Thyroid gland (tissue), 4 donors: ENCODE data around the gene RASD1.

Source experiments
- POLR2A ChIP-seq, 2 donors: fragments of 450-650 bp; IDR thresholded peaks; one replicate each; pipeline ENCODE4 v1.6.1; 2017; ENCODE audit warnings: antibody characterized with exemption in 2 of 2, mild to moderate bottlenecking in 2 of 2, moderate library complexity in 1 of 2
- TF ChIP-seq, protein P1 (sequence below), 6 experiments: fragments of 200-600 bp in 3 of 6; fragments of 450-650 bp in 3 of 6; sonication (generic) in 3 of 6; IDR thresholded peaks; one replicate each; pipeline ENCODE4 v1.5.1; 2016 to 2019; ENCODE audit warnings: antibody characterized with exemption in 6 of 6, mild to moderate bottlenecking in 2 of 6, inconsistent platforms in 1 of 6, moderate library complexity in 1 of 6

DNA sequence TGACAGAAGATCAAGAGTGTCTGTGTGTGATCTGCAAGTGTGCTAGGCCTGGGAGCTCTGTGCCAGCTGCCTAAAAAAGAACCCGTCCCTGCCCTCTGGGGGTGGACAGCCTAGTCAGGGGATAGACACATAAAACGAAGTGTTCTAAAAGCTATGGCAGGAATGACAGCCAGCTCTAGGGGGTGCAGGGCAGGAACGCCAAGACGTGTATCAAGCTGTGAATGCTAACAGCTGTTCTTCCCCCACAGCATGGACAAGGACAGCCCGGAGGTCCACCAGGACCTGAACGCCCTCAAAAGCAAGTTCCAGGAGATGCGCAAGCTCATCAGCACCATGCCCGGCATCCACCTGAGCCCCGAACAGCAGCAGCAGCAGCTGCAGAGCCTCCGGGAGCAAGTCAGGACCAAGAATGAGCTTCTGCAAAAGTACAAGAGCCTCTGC is 5.1 kb downstream of the RASD1 start:
- TF ChIP-seq, protein P1, sequence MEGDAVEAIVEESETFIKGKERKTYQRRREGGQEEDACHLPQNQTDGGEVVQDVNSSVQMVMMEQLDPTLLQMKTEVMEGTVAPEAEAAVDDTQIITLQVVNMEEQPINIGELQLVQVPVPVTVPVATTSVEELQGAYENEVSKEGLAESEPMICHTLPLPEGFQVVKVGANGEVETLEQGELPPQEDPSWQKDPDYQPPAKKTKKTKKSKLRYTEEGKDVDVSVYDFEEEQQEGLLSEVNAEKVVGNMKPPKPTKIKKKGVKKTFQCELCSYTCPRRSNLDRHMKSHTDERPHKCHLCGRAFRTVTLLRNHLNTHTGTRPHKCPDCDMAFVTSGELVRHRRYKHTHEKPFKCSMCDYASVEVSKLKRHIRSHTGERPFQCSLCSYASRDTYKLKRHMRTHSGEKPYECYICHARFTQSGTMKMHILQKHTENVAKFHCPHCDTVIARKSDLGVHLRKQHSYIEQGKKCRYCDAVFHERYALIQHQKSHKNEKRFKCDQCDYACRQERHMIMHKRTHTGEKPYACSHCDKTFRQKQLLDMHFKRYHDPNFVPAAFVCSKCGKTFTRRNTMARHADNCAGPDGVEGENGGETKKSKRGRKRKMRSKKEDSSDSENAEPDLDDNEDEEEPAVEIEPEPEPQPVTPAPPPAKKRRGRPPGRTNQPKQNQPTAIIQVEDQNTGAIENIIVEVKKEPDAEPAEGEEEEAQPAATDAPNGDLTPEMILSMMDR (IDR thresholded peaks at IDR 0.05): no peak
- no peak for TF ChIP-seq POLR2A (IDR thresholded peaks at IDR 0.05)
